Chondrocyte (in vitro differentiated cells): ENCODE data around the gene PARD6A. TPM values are rescaled to one million over a fixed set of nuclear protein-coding genes. Genes with fewer than 3 reads are reported as not detected.

ENCODE experiments used
- DNase-seq: peaks from one replicate; pipeline ENCODE4 v3.0.0; 2021; ENCODE audit warnings: mixed read lengths, low spot score
- H3K27ac Mint-ChIP-seq: one replicate; pipeline ENCODE4 v1.8.0; 2021; ENCODE audit warnings: mild to moderate bottlenecking, moderate library complexity, mixed read lengths; ENCODE audit not compliant: unreplicated experiment
- H3K27me3 Mint-ChIP-seq: 2 replicates; pipeline ENCODE4 v1.8.0; 2021; ENCODE audit warnings: low read depth, mixed read lengths
- H3K36me3 Mint-ChIP-seq: 2 replicates; pipeline ENCODE4 v1.8.0; 2021; ENCODE audit warnings: low read depth, mixed read lengths
- H3K4me1 Mint-ChIP-seq: 2 replicates; pipeline ENCODE4 v1.8.0; 2021; ENCODE audit warnings: low read depth, mild to moderate bottlenecking, mixed read lengths
- H3K4me3 Mint-ChIP-seq: one replicate; pipeline ENCODE4 v1.8.0; 2021; ENCODE audit warnings: mild to moderate bottlenecking, moderate library complexity, mixed read lengths; ENCODE audit not compliant: unreplicated experiment
- H3K9me3 Mint-ChIP-seq: 2 replicates; pipeline ENCODE4 v1.8.0; 2021; ENCODE audit warnings: low read depth, mixed read lengths
- long read RNA-seq: library from polyadenylated mRNA; stranded (forward); transcript quantifications from one replicate; pipeline ENCODE4 v2.0.0, GENCODE V29; 2021
- total RNA-seq: library from RNA; stranded (reverse); gene quantifications from 3 replicates; pipeline ENCODE4 v1.2.1, GENCODE V29; 2021
- TF ChIP-seq, protein P1 (sequence below): fragments of 200-600 bp; sonication (generic); IDR thresholded peaks from 2 replicates; pipeline ENCODE4 v1.5.0; 2021; ENCODE audit warnings: antibody characterized with exemption, mild to moderate bottlenecking, moderate library complexity

PARD6A gene, protein sequence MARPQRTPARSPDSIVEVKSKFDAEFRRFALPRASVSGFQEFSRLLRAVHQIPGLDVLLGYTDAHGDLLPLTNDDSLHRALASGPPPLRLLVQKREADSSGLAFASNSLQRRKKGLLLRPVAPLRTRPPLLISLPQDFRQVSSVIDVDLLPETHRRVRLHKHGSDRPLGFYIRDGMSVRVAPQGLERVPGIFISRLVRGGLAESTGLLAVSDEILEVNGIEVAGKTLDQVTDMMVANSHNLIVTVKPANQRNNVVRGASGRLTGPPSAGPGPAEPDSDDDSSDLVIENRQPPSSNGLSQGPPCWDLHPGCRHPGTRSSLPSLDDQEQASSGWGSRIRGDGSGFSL
- total RNA-seq, result 2.5 to 3.5 TPM (median 3.3 TPM) in 3 replicates
- long read RNA-seq, transcript PARD6A-202 (3 exons, 1,260 nt), result major isoform, 7 of 9 reads
- long read RNA-seq, partial matches to known transcripts, result 0 of 9 reads
- long read RNA-seq, other reads (novel, unspliced or antisense), result 1 of 9 reads

GRCh38 chr16:67660564-67661028 lies at the start of gene PARD6A:
PARD6A (plus strand) TSS chr16:67660960; CDS start chr16:67661039, 79 bp downstream.
- Mint-ChIP-seq H3K9me3 (no peaks in the 10 kb centered on the region), H3K4me3 (peak within 1 kb of the TSS; percentile 87), H3K27me3 (peaks cover under 1% of the 10 kb centered on the region), H3K36me3 (no peaks in the 10 kb centered on the region), H3K27ac (peak within 1 kb of the TSS; percentile 97), H3K4me1 (peaks cover 20% of the 10 kb centered on the region)
- no peak for DNase-seq
- TF ChIP-seq, protein P1, sequence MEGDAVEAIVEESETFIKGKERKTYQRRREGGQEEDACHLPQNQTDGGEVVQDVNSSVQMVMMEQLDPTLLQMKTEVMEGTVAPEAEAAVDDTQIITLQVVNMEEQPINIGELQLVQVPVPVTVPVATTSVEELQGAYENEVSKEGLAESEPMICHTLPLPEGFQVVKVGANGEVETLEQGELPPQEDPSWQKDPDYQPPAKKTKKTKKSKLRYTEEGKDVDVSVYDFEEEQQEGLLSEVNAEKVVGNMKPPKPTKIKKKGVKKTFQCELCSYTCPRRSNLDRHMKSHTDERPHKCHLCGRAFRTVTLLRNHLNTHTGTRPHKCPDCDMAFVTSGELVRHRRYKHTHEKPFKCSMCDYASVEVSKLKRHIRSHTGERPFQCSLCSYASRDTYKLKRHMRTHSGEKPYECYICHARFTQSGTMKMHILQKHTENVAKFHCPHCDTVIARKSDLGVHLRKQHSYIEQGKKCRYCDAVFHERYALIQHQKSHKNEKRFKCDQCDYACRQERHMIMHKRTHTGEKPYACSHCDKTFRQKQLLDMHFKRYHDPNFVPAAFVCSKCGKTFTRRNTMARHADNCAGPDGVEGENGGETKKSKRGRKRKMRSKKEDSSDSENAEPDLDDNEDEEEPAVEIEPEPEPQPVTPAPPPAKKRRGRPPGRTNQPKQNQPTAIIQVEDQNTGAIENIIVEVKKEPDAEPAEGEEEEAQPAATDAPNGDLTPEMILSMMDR, result no peak

DNA sequence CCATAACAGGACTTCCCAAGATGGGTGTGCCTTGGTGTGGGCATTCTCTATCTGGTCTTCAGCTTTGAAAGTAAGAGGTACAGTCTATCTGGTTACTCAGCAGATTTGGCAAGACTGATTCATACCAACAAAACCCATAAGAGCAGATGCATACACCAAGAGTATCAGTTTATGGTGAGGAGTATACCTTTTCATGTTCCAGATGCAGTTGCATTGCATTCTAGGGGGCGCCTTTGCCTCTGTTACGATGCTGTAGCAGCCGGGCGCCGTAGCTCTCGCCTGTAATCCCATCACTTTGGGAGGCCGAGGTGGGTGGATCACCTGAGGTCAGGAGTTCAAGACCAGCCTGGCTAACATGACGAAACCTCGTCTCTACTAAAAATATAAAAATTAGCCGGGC lies 47.0 kb upstream of the PARD6A start:
- TF ChIP-seq, protein P1, result peak; percentile 39
- Mint-ChIP-seq H3K4me1 (no peaks in the 10 kb centered on the region), H3K4me3 (no peak overlapping the region), H3K36me3 (peaks cover 19% of the 10 kb centered on the region), H3K27ac (no peak overlapping the region), H3K9me3 (no peaks in the 10 kb centered on the region), H3K27me3 (no peaks in the 10 kb centered on the region)
- no peak for DNase-seq

DNA sequence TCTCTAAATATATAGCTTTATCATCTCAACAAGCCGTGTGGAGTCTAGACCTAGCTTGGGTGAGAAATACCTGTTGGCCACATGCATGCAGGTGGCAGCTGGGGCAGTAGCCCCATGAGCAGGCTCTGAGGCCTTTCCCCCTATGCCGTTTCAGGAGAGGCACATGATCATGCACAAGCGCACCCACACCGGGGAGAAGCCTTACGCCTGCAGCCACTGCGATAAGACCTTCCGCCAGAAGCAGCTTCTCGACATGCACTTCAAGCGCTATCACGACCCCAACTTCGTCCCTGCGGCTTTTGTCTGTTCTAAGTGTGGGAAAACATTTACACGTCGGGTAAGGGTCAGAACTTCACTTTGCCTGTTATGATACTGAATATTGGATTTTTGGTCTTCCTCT lies 32.5 kb upstream of the PARD6A start:
- TF ChIP-seq, protein P1, result no peak
- no peak for DNase-seq
- no peaks in the 10 kb centered on the region for H3K4me1 Mint-ChIP-seq
- no peaks in the 10 kb centered on the region for H3K27me3 Mint-ChIP-seq
- H3K27ac Mint-ChIP-seq, result no peak overlapping the region
- H3K9me3 Mint-ChIP-seq, result no peaks in the 10 kb centered on the region
- no peak overlapping the region for H3K4me3 Mint-ChIP-seq
- H3K36me3 Mint-ChIP-seq, result peaks cover 24% of the 10 kb centered on the region

DNA sequence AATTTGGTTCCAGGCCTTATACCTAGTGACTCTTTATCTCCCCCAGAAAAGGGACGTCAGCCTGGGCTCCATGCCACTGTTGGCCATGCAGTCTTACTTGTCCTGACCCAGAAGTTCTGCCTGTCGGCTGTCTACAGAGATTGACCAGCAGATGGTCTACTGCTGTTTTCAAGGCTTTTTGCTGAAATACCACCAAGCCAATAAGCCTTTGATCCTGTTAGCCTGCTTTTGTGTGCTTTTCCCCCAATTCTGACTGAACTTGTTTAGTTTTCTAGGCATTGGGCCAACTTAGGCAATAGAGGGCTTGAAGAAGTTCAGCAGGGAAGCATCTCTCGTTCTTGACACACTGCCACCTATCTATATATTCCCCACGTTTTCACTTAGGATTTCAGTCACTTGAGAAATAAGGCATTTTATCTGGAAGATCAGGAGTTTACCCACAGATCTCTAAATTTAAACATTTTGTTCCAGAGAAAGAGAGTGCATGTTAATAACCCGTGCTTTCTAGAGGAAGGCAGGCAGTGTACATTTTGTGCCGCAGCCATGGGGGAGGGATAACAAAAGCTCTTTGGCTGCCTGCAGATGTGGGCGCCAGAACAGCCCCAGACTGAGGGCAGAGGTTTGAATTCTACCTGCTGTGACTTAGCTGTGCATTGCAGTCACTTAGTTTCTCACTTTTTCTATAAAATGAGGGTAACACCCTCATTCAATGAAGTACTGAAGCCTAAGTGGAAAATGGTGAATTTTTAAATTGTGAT lies 28.2 kb upstream of the PARD6A start:
- TF ChIP-seq, protein P1, result no peak
- Mint-ChIP-seq H3K27me3 (no peaks in the 10 kb centered on the region), H3K27ac (no peak overlapping the region), H3K36me3 (peaks cover 23% of the 10 kb centered on the region), H3K4me1 (no peaks in the 10 kb centered on the region), H3K9me3 (no peaks in the 10 kb centered on the region), H3K4me3 (no peak overlapping the region)
- DNase-seq, result no peak

GRCh38 chr16:67636713-67637112 lies 24.0 kb upstream of the PARD6A start:
- Mint-ChIP-seq H3K4me3 (no peak overlapping the region), H3K4me1 (no peaks in the 10 kb centered on the region), H3K9me3 (no peaks in the 10 kb centered on the region), H3K36me3 (peaks cover 21% of the 10 kb centered on the region), H3K27ac (no peak overlapping the region), H3K27me3 (no peaks in the 10 kb centered on the region)
- DNase-seq, result no peak
- TF ChIP-seq, protein P1, result no peak
